RWPE1 (cell line): Measurements from ENCODE around the gene COMMD9.

Source experiments
- CTCF ChIA-PET: fragments of 350-600 bp; sonication (Branson Sonifier 250); formaldehyde crosslinking; extraction: SDS; loops from one replicate; lab custom pipeline; 2021; lab: Yijun Ruan, JAX
- POLR2A ChIA-PET: fragments of 400-600 bp; formaldehyde crosslinking; extraction: SDS; loops from one replicate; lab custom pipeline; 2020; ENCODE audit warnings: antibody characterized with exemption; ENCODE audit not compliant: low non-redundant PET; lab: Yijun Ruan, JAX
- DNase-seq: peaks from one replicate; pipeline ENCODE4 v3.0.0; 2012; ENCODE audit warnings: low spot score
- H3K27ac ChIP-seq: fragments of 450-650 bp; 2 replicates; pipeline ENCODE4 v1.5.1; 2017
- TF ChIP-seq, protein P1 (sequence below): fragments of 450-650 bp; conservative IDR thresholded peaks from 2 replicates; pipeline ENCODE4 v1.5.1; 2017; ENCODE audit warnings: low read depth, mild to moderate bottlenecking

The COMMD9 gene

DNA sequence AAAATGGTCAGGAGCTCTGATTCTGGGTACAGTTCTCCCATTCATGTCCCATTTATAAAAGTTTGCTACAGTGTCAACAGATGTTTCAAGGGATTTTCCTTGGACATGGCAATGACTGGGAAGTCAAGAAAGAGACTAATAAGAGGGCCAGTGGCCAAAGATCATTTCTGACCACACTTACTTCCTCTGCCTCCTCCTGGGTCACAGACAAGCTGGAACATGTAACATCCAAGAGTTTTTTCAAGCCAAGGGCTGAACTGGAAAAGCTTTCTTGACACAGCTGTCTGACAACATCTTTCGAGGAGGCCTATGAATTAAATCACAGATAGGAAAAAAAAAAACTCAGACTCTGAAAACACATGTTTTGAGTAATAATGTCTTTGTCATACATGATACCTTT, 8.7 kb downstream of the COMMD9 start:
- TF ChIP-seq, protein P1, sequence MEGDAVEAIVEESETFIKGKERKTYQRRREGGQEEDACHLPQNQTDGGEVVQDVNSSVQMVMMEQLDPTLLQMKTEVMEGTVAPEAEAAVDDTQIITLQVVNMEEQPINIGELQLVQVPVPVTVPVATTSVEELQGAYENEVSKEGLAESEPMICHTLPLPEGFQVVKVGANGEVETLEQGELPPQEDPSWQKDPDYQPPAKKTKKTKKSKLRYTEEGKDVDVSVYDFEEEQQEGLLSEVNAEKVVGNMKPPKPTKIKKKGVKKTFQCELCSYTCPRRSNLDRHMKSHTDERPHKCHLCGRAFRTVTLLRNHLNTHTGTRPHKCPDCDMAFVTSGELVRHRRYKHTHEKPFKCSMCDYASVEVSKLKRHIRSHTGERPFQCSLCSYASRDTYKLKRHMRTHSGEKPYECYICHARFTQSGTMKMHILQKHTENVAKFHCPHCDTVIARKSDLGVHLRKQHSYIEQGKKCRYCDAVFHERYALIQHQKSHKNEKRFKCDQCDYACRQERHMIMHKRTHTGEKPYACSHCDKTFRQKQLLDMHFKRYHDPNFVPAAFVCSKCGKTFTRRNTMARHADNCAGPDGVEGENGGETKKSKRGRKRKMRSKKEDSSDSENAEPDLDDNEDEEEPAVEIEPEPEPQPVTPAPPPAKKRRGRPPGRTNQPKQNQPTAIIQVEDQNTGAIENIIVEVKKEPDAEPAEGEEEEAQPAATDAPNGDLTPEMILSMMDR: no peak
- ChIA-PET CTCF (interaction anchor here (0.6 kb wide), 1 partner anchor 9 kb away, joined by 3 read pairs; no protein-coding TSS in a partner anchor), POLR2A (interaction anchor here (0.6 kb wide), 1 partner anchor 84 kb away, joined by 4 read pairs; no protein-coding TSS in a partner anchor)
- peak; percentile 28 for DNase-seq
- H3K27ac ChIP-seq: no peak overlapping the region

DNA sequence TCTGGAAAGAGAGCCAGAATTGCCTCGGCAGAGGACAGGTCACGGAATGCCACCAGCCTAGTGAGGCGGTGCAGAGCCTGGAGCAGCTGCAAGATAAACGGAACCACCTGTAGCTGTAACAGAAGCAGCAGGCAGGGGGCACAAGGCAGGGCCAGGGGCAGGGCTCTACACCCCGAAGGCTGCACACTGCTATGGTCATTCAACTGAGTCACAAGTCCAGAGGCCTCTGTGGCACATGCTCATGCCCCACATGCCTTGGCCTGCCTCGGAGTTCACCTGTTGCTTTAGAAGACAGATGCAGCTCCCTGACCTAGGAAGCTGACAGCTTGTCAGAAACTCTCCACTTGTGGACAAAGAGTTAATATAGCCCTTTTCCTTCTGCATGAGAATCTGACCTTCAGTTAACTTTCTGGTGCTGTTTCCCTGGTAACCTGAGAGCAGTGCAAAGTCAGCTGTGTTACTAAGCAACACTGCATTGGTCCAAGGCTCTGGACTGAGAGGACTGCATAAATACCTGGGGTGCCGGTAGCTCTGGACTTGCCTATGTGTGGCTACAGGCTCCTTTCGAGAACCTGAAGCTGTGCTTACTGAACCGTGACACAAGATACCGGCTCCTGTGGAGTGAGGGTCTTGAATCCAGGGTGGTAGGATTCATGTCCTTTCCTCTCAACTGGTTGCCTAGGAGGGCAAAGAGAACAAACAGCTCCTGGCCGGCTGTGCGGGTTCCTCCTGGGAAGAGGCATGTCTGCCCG, 10.5 kb downstream of the COMMD9 start:
- DNase-seq: no peak
- no peak overlapping the region for H3K27ac ChIP-seq
- CTCF ChIA-PET: interaction anchor here (0.7 to 1.4 kb wide), 4 partner anchors 13 to 457 kb away, joined by 4 to 5 read pairs (median 4); no protein-coding TSS in a partner anchor
- TF ChIP-seq, protein P1: no peak
- POLR2A ChIA-PET: no interaction called here

DNA sequence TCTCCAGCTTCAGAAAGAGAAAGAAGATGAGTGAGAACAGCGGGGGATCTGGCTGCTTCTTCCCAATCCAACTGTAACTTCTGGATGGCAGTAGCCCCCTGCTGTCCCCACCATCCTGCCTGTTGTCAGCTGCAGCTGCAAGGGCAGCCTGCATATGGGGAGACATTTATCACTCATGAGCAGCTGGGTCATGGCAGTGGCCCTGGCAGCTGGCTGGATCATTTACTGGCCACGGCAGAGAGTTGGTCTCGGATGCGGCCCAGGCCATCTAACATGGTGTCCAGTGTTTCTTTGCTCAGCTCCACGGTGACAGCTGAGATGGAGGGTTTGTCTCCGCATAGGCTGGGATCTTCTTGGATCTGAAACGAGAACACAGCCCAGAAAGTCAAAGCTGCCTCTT, 14.8 kb downstream of the COMMD9 start:
- H3K27ac ChIP-seq: no peak overlapping the region
- ChIA-PET POLR2A (no interaction called here), CTCF (interaction anchor here (0.8 kb wide), 1 partner anchor 8 kb away, joined by 4 read pairs; no protein-coding TSS in a partner anchor)
- TF ChIP-seq, protein P1: no peak
- no peak for DNase-seq

- no peak overlapping the region for H3K27ac ChIP-seq
- TF ChIP-seq, protein P1: no peak
- no peak for DNase-seq
- CTCF ChIA-PET: interaction anchor here (0.5 to 0.7 kb wide), 3 partner anchors 433 to 656 kb away, joined by 3 read pairs; no protein-coding TSS in a partner anchor
- POLR2A ChIA-PET: interaction anchor here (0.5 to 0.6 kb wide), 2 partner anchors 15 to 521 kb away, joined by 3 to 4 read pairs; no protein-coding TSS in a partner anchor
These were observed 16.1 kb downstream of the COMMD9 start for GRCh38 chr11:36273110-36273509.

DNA sequence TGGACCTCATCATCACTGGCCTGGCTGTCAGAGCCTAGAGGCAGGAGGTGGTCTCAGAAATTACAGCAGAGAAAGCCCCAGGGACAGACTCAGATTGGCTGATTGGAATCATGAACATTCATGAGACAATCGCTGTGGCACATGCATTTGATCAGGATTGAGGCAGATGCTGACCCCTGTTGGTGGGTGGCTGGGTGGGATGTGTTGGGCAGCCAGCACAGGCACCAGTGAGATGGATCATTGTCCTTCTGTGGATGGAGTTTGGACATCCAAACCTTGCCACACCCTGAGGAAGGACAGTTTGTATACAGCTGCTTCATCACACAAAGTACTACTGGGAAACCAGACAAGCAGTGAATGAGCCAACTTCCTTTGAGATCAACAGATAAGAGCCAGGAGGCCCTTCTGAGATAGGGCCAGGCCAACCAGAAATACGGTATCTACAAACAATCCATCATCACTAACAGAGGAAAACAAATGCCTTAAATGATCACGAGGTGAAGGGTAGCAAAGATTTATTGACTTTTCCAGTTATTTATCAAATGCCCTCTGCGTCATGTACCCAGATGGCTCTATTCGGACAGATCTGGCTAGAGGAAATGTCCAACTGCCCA, 17.3 kb downstream of the COMMD9 start:
- no peak for DNase-seq
- TF ChIP-seq, protein P1: no peak
- ChIA-PET CTCF (interaction anchor here (0.7 kb wide), 1 partner anchor 8 kb away, joined by 3 read pairs; no protein-coding TSS in a partner anchor), POLR2A (no interaction called here)
- no peak overlapping the region for H3K27ac ChIP-seq

DNA sequence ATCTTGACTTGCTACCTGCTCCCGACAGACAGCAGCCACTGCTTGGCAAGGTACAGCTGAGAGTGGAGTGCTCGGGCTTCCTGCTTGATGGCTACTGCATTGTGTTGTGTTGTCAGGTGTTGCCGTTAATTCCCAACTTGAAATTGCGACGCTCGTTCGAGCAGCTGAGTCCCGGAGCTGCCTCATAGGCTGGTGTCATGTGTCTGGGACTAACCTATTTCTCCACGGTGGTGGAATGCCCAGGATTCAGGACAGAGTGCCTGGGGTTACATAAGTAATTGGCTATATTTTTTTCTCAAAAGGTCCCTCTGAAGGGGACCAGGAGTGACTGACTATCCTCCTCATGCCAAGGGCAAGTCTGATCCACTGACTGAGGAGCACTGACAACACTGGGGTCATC, 18.5 kb downstream of the COMMD9 start:
- H3K27ac ChIP-seq: no peak overlapping the region
- ChIA-PET POLR2A (no interaction called here), CTCF (no interaction called here)
- DNase-seq: no peak
- TF ChIP-seq, protein P1: no peak
